Nucleus accumbens (tissue), 56 donors: ENCODE data around the gene TMPRSS11D.

Source experiments
- DNase-seq, 56 donors: peaks; one replicate each; lab custom pipeline; 2025; lab: John Stamatoyannopoulos, UW

Gene TMPRSS11D

GRCh38 chr4:67892253-67892652 lies 8.5 kb upstream of the TMPRSS11D start:
- DNase-seq = no peak

- no peak for DNase-seq
These were observed 7.8 kb upstream of the TMPRSS11D start for GRCh38 chr4:67891645-67892044.

- DNase-seq = no peak
These were observed 2.5 kb upstream of the TMPRSS11D start for GRCh38 chr4:67886281-67886680.

- no peak for DNase-seq
These were observed 2.0 kb upstream of the TMPRSS11D start for GRCh38 chr4:67885762-67886161.

- no peak for DNase-seq
These were observed 899 bp upstream of the TMPRSS11D start for GRCh38 chr4:67884701-67885100.

- DNase-seq = no peak
These were observed 344 bp downstream of the TMPRSS11D start for GRCh38 chr4:67883458-67883857.

- no peak for DNase-seq
These were observed 2.8 kb downstream of the TMPRSS11D start for GRCh38 chr4:67880866-67881610.

GRCh38 chr4:67879486-67879885 lies 4.3 kb downstream of the TMPRSS11D start:
- DNase-seq = no peak

- DNase-seq = no peak
These were observed 6.7 kb downstream of the TMPRSS11D start for GRCh38 chr4:67877086-67877485.

- no peak for DNase-seq
These were observed 8.8 kb downstream of the TMPRSS11D start for GRCh38 chr4:67874986-67875385.

- DNase-seq = no peak
These were observed 10.7 kb downstream of the TMPRSS11D start for GRCh38 chr4:67873116-67873515.

GRCh38 chr4:67871867-67872266 lies 11.9 kb downstream of the TMPRSS11D start:
- no peak for DNase-seq

GRCh38 chr4:67869580-67870190 lies 14.1 kb downstream of the TMPRSS11D start:
- no peak for DNase-seq

- no peak for DNase-seq
These were observed 22.3 kb downstream of the TMPRSS11D start for GRCh38 chr4:67861513-67861912.

- DNase-seq = no peak
These were observed 30.5 kb downstream of the TMPRSS11D start for GRCh38 chr4:67853336-67853735.

GRCh38 chr4:67820903-67821302 lies 62.9 kb downstream of the TMPRSS11D start:
- no peak for DNase-seq

GRCh38 chr4:67810011-67810410 lies 73.8 kb downstream of the TMPRSS11D start:
- DNase-seq = no peak

- no peak for DNase-seq
These were observed 74.3 kb downstream of the TMPRSS11D start for GRCh38 chr4:67809502-67809901.

- no peak for DNase-seq
These were observed 87.0 kb downstream of the TMPRSS11D start for GRCh38 chr4:67796810-67797209.

- no peak for DNase-seq
These were observed 93.1 kb downstream of the TMPRSS11D start for GRCh38 chr4:67790721-67791120.

GRCh38 chr4:67787311-67787710 lies 96.5 kb downstream of the TMPRSS11D start:
- DNase-seq = no peak

- DNase-seq = no peak
These were observed 98.3 kb downstream of the TMPRSS11D start for GRCh38 chr4:67785528-67785927.
